ENCODE measurements around the gene FSTL4. TPM values are rescaled to one million over a fixed set of nuclear protein-coding genes. Genes with fewer than 3 reads are reported as not detected.

FSTL4 gene
- total and polyA plus RNA-seq, 2 experiments from 2014 or later: 1.4 to 2.8 TPM

DNA sequence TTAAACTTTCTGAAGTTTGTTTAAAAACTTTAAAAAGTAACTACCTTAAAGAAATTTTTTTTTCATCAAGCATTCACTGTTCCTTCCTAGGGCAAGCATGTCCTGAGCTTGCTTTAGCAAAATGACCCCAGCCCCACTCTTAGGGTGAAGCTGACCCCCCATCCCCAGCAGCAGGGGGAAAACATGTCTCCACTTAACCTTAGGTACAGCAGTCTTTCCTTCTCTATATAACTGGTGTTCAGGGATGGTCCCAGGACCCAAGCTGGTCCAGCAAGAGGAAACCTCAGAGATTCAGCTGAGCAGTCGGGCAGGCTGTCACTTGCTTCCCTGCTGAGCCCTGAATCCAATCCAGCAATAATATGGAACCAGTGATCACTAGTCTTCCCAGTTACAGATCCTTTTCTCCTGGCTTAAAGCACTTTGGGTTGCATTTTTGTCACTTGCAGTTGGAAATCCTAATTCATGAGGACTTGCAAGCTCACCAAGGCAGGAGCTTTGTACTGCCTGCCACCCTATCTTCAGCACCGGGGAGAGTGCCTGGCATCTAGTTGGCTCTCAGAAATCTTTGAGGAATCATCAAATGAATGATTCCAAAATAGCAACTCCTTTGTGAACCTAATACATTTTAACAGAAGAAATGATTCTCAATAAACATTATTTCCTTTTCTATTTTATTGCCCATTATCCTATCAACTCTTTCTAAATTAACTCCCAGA is 91.2 kb downstream of the FSTL4 start (continued):
- TF ChIP-seq CTCF (conservative IDR thresholded peaks at IDR 0.05; ENCODE audit: low read depth in 2 of 2) (no peak), ZNF331 (CRISPR knock-in tag; IDR thresholded peaks at IDR 0.05; ENCODE audit: low read depth) (no peak), ZNF114 (CRISPR knock-in tag; IDR thresholded peaks at IDR 0.05) (no peak), EZH2 (IDR thresholded peaks at IDR 0.05; ENCODE audit: low read depth, unreplicated experiment) (no peak)

DNA sequence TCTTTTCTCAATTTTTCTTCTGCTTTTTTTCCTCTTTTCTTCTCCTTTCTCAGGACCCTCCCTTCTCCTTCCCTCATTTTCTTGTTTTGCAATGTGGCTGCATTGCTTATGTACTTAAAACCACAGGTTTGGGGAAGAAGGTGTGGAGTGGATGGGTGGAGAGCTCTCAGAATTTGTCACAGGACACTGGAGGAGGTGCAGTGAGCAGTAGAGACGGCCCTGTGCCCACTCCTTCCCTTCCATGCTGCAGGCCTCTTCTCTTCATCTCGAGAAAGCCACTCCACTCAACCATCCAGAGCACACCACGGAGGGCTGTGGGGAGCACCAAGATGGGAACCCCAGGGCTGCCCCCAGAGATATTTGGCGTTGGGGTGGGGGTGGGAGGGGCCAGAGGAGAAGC is 92.3 kb downstream of the FSTL4 start:
- Mint-ChIP-seq H3K9me3 (no peaks in the 10 kb centered on the region), H3K27me3 (ENCODE audit: insufficient read depth, low read depth, poor library complexity) (no peaks in the 10 kb centered on the region), H3K4me3 (no peak overlapping the region), H3K4me1 (peaks cover 20% of the 10 kb centered on the region), H3K27ac (no peak overlapping the region), H3K36me3 (ENCODE audit: low read depth) (no peaks in the 10 kb centered on the region)
- DNase-seq (ENCODE audit: low spot score) (no peak), ATAC-seq (no peak)
- Histone ChIP-seq H3K4me3 (no peak overlapping the region), H3K27me3 (ENCODE audit: insufficient read depth) (no peaks in the 10 kb centered on the region), H2AFZ (no peak overlapping the region; the same call in 1 of the 2 replicates), H3F3A (replicated peaks; ENCODE audit: low read depth) (no peaks in the 10 kb centered on the region), H3K4me2 (no peak overlapping the region), H3K79me2 (replicated peaks; ENCODE audit: insufficient read depth) (no peaks in the 10 kb centered on the region), H3K36me3 (ENCODE audit: insufficient read depth) (no peaks in the 10 kb centered on the region), H3K9me2 (ENCODE audit: insufficient read depth) (no peaks in the 10 kb centered on the region), H3K4me1 (ENCODE audit: insufficient read depth) (peaks cover 9% of the 10 kb centered on the region), H4K20me1 (replicated peaks; ENCODE audit: insufficient read depth) (no peaks in the 10 kb centered on the region), H3K27ac (ENCODE audit: low read depth) (no peak overlapping the region)
- TF ChIP-seq CREB1 (CRISPR knock-in tag; IDR thresholded peaks at IDR 0.05; ENCODE audit: low read depth) (no peak), EZH2 (IDR thresholded peaks at IDR 0.05; ENCODE audit: low read depth, unreplicated experiment) (no peak), POLR2AphosphoS5 (IDR thresholded peaks at IDR 0.05; ENCODE audit: low read depth) (no peak), JUNB (IDR thresholded peaks at IDR 0.05; ENCODE audit: unreplicated experiment) (no peak), ZNF462 (CRISPR knock-in tag; IDR thresholded peaks at IDR 0.05) (no peak), CTCF (conservative IDR thresholded peaks at IDR 0.05; ENCODE audit: low read depth in 2 of 2) (no peak), ZNF114 (CRISPR knock-in tag; IDR thresholded peaks at IDR 0.05) (no peak), EZH2phosphoT487 (IDR thresholded peaks at IDR 0.05; ENCODE audit: unreplicated experiment) (no peak), ZNF331 (CRISPR knock-in tag; IDR thresholded peaks at IDR 0.05; ENCODE audit: low read depth) (no peak)
- TF ChIP-seq, protein P1, sequence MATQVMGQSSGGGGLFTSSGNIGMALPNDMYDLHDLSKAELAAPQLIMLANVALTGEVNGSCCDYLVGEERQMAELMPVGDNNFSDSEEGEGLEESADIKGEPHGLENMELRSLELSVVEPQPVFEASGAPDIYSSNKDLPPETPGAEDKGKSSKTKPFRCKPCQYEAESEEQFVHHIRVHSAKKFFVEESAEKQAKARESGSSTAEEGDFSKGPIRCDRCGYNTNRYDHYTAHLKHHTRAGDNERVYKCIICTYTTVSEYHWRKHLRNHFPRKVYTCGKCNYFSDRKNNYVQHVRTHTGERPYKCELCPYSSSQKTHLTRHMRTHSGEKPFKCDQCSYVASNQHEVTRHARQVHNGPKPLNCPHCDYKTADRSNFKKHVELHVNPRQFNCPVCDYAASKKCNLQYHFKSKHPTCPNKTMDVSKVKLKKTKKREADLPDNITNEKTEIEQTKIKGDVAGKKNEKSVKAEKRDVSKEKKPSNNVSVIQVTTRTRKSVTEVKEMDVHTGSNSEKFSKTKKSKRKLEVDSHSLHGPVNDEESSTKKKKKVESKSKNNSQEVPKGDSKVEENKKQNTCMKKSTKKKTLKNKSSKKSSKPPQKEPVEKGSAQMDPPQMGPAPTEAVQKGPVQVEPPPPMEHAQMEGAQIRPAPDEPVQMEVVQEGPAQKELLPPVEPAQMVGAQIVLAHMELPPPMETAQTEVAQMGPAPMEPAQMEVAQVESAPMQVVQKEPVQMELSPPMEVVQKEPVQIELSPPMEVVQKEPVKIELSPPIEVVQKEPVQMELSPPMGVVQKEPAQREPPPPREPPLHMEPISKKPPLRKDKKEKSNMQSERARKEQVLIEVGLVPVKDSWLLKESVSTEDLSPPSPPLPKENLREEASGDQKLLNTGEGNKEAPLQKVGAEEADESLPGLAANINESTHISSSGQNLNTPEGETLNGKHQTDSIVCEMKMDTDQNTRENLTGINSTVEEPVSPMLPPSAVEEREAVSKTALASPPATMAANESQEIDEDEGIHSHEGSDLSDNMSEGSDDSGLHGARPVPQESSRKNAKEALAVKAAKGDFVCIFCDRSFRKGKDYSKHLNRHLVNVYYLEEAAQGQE (IDR thresholded peaks at IDR 0.05; ENCODE audit: unreplicated experiment): no peak
